Common myeloid progenitor, CD34-positive (primary cell): ENCODE results near the gene IFT80.
"Not testable (repeated sequence)": the region's sequence is repeated elsewhere in the genome, so short reads cannot be mapped to it uniquely, and the experiment has no call there.

Experiments
- CTCF ChIA-PET: fragments of 350-600 bp; sonication (Branson Sonifier 250); formaldehyde crosslinking; loops from one replicate; lab custom pipeline; 2021; ENCODE audit warnings: antibody characterized with exemption; lab: Charles Lee
- POLR2A ChIA-PET: fragments of 350-600 bp; sonication (Branson Sonifier 250); formaldehyde crosslinking; loops from one replicate; lab custom pipeline; 2021; ENCODE audit warnings: antibody characterized with exemption; lab: Charles Lee
- DNase-seq, 3 donors: peaks; one replicate each; pipeline versions ENCODE4 v3.0.0 to v3.0.0-alpha.2; 2013
- H3K27ac ChIP-seq, 2 experiments: 1 replicate in 1 of 2; 2 replicates in 1 of 2; pipeline ENCODE4 v1.7.0; 2013; ENCODE audit warnings: inconsistent platforms in 2 of 2, low read length in 2 of 2, mild to moderate bottlenecking in 2 of 2, low read depth in 1 of 2, moderate library complexity in 1 of 2; ENCODE audit not compliant: severe bottlenecking in 2 of 2, insufficient read depth in 1 of 2, poor library complexity in 1 of 2
- H3K27me3 ChIP-seq, 5 experiments: replicated peaks in 2 of 5; 1 replicate in 3 of 5; 2 replicates in 2 of 5; pipeline versions ENCODE4 v1.6.1 to v1.7.0; 2013; ENCODE audit warnings: low read length in 4 of 5, mild to moderate bottlenecking in 2 of 5, moderate library complexity in 2 of 5, inconsistent platforms in 1 of 5; ENCODE audit not compliant: insufficient read depth in 5 of 5, control insufficient read depth in 4 of 5
- H3K36me3 ChIP-seq, 4 experiments: 1 replicate in 2 of 4; 2 replicates in 2 of 4; pipeline versions ENCODE4 v1.6.1 to v1.7.0; 2013; ENCODE audit warnings: low read length in 3 of 4, control low read depth in 1 of 4, mild to moderate bottlenecking in 1 of 4; ENCODE audit not compliant: control insufficient read depth in 4 of 4, insufficient read depth in 4 of 4
- H3K4me1 ChIP-seq, 4 experiments: 1 replicate in 3 of 4; 2 replicates in 1 of 4; pipeline versions ENCODE4 v1.6.1 to v1.7.1; 2013; ENCODE audit warnings: low read length in 3 of 4, mild to moderate bottlenecking in 3 of 4, control low read depth in 1 of 4, inconsistent platforms in 1 of 4, moderate library complexity in 1 of 4; ENCODE audit not compliant: control insufficient read depth in 4 of 4, insufficient read depth in 4 of 4; ENCODE audit errors: control extremely low read depth in 1 of 4
- H3K4me3 ChIP-seq, 7 experiments: 1 replicate in 4 of 7; 2 replicates in 3 of 7; pipeline versions ENCODE4 v1.5.1 to v1.7.0; 2013; ENCODE audit warnings: mild to moderate bottlenecking in 7 of 7, low read length in 6 of 7, moderate library complexity in 6 of 7, inconsistent platforms in 2 of 7, low read depth in 2 of 7, control low read depth in 1 of 7; ENCODE audit not compliant: insufficient read depth in 4 of 7, control insufficient read depth in 1 of 7; ENCODE audit errors: extremely low read depth in 1 of 7
- H3K9me3 ChIP-seq, 5 experiments: 1 replicate in 4 of 5; 2 replicates in 1 of 5; pipeline versions ENCODE4 v1.6.1 to v1.7.1; 2013; ENCODE audit warnings: low read length in 4 of 5, mild to moderate bottlenecking in 2 of 5, inconsistent platforms in 1 of 5, low read depth in 1 of 5, moderate library complexity in 1 of 5; ENCODE audit not compliant: control insufficient read depth in 4 of 5, insufficient read depth in 2 of 5; ENCODE audit errors: control extremely low read depth in 1 of 5
- WGBS: methylation state at CpG from one replicate; pipeline ENCODE4 v1.1.5; 2013; ENCODE audit not compliant: insufficient coverage; 5-methylcytosine and 5-hydroxymethylcytosine counted together

IFT80 gene

DNA sequence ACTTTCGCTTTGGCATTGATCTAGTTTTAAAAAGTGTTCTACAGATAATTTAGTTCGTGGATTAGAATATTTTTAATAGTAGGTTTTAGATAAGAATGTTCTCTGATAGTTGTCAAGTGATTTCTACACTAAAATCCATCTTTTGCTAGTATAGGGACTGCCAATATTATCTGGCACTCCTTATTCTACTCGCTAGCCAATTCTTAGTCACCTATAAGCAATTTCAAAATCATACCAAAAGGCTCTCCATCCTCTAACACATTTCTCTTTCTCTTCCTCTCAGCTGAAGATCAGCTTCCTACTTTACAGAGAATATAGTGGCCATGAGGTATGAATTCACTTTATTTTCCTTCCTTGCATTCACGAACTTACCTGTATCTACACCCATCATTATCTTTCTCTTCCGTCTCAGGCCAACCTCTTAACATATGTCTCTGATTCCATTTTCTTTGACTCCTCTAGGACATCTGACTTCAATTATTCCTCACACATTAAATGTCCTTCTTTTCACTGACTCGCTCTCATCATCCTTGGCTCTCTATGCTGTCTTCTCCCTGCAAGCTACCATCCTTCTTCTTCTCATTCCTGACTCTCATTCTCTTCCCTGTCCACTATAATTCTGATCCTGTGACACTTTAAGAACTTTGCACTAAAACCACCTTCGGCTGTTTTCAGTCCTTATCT, 138.3 kb downstream of the IFT80 start:
- Histone ChIP-seq H3K27ac (no peak overlapping the region), H3K36me3 (peaks cover 0 to 3% (median 0%) of the 10 kb centered on the region in 4 experiments), H3K4me1 (peaks cover 0 to 5% (median 0%) of the 10 kb centered on the region in 4 experiments), H3K4me3 (peak overlapping the region in 2 of 7 experiments; percentile 57 to 69), H3K27me3 (no peaks in the 10 kb centered on the region), H3K9me3 (no peaks in the 10 kb centered on the region)
- 88% methylated on average over 4 of the region's 7 CpGs for WGBS
- POLR2A ChIA-PET, result no interaction called here
- CTCF ChIA-PET, result interaction anchor here (0.6 to 1.5 kb wide), 2 partner anchors 88 to 98 kb away, joined by 3 read pairs; no protein-coding TSS in a partner anchor
- peak in 1 of 3 donors; percentile 13 for DNase-seq

DNA sequence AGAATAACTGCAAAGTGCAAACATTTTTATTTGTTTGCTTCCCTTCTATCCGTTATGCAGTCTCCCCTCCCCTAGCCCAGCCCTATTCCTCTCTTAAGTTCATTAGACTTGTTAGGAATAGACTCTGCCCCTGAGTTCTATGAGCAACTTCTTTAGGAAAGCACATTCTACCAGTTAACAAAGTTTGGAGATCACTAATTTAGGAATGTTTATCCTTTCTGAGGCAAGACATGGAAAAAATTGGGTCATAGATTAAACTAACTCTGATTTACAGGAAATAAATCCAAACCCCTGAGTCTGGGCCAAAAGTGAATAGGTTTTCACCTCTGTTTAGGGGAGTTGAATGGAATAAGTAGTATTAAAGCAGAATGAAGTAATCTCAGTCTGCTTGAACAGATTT, 139.4 kb downstream of the IFT80 start:
- H3K36me3 ChIP-seq, result peaks cover 0 to 3% (median 0%) of the 10 kb centered on the region in 4 experiments
- no peak overlapping the region for H3K4me3 ChIP-seq
- 100% methylated on average over 1 of the region's 1 CpG for WGBS
- POLR2A ChIA-PET, result no interaction called here
- DNase-seq, result no peak
- no peak overlapping the region for H3K27ac ChIP-seq
- H3K9me3 ChIP-seq, result no peaks in the 10 kb centered on the region
- CTCF ChIA-PET, result no interaction called here
- H3K27me3 ChIP-seq, result no peaks in the 10 kb centered on the region
- peaks cover 0 to 5% (median 0%) of the 10 kb centered on the region in 4 experiments for H3K4me1 ChIP-seq

DNA sequence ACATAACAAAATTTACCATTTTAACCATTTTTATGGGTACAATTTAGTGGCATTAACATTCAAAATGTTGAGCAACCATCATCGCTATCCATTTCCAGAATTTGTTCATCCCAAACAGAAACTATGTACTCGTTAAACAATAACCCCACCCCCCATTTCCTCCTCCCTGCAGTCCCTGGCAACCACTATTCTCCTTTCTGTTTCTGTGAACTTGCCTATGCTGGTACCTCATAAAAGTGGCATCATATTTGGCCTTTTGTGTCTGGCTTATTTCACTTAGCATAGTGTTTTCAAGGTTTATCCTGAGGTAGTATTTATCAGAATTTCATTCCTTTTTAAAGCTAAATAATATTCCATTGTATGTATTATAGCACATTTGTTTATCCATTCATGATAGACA, 141.4 kb downstream of the IFT80 start:
- no peaks in the 10 kb centered on the region for H3K27me3 ChIP-seq
- ChIA-PET POLR2A (no interaction called here), CTCF (no interaction called here)
- H3K4me3 ChIP-seq, result no peak overlapping the region
- H3K27ac ChIP-seq, result no peak overlapping the region
- H3K9me3 ChIP-seq, result no peaks in the 10 kb centered on the region
- peaks cover 0 to 5% (median 0%) of the 10 kb centered on the region in 4 experiments for H3K4me1 ChIP-seq
- 80% methylated on average over 2 of the region's 2 CpGs for WGBS
- no peak for DNase-seq
- H3K36me3 ChIP-seq, result peaks cover 0 to 3% (median 0%) of the 10 kb centered on the region in 4 experiments

DNA sequence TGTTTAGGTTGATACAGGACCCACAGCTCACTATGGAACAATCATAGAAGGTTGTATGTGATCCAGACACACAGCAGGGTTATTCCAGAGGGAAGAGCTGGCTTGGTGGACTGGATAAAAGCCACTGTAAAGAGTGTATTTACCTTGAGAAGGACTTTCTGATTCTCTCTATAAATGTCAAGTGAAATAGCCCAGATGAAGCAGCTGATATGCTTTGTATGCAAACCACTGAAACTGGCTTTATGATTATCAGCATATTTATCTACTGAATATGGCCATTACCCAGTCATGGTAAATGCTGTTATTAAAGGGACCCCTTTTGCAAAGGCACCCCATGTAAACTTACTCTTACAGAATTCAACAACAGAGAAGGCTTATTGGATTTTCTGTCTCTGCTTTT, 145.7 kb downstream of the IFT80 start:
- Histone ChIP-seq H3K36me3 (peaks cover 0 to under 1% (median 0%) of the 10 kb centered on the region in 4 experiments), H3K27me3 (no peaks in the 10 kb centered on the region), H3K9me3 (no peaks in the 10 kb centered on the region), H3K27ac (no peak overlapping the region), H3K4me3 (no peak overlapping the region), H3K4me1 (no peaks in the 10 kb centered on the region)
- ChIA-PET POLR2A (no interaction called here), CTCF (interaction anchor here (1.0 kb wide), 1 partner anchor 14 kb away, joined by 3 read pairs; no protein-coding TSS in a partner anchor)
- DNase-seq, result no peak

DNA sequence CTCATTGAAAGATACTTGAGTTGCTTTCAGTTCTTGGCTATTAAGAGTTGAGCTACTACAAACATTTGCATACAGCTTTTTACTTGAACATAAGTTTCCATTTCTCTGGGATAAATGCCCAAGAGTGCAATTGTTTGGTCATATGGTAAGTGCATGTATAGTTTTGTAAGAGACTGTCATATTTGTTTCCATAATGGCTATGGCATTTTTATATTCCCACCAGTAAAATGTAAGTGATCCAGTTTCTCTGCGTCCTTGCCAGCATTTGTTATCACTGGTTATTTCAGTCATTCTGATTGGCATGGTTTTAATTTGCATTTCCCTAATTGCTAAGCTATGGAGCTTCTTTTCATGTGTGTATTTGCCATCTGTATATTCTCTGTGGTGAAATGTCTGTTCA, 151.3 kb downstream of the IFT80 start:
- Histone ChIP-seq H3K36me3 (no peaks in the 10 kb centered on the region), H3K27ac (no peak overlapping the region), H3K27me3 (no peaks in the 10 kb centered on the region), H3K4me1 (no peaks in the 10 kb centered on the region), H3K4me3 (no peak overlapping the region), H3K9me3 (peaks cover 0 to 9% (median 2%) of the 10 kb centered on the region in 5 experiments)
- ChIA-PET POLR2A (no interaction called here), CTCF (interaction anchor here (1.9 kb wide), 1 partner anchor 11 kb away, joined by 6 read pairs; no protein-coding TSS in a partner anchor)
- no CpG with 5 or more reads among the region's 1 CpG for whole genome bisulfite sequencing
- DNase-seq, result no peak

- DNase-seq, result no peak
- Histone ChIP-seq H3K36me3 (no peaks in the 10 kb centered on the region), H3K27me3 (no peaks in the 10 kb centered on the region), H3K4me1 (no peaks in the 10 kb centered on the region), H3K4me3 (no peak overlapping the region), H3K9me3 (peaks cover 0 to 13% (median 2%) of the 10 kb centered on the region in 5 experiments), H3K27ac (no peak overlapping the region)
- ChIA-PET POLR2A (no interaction called here), CTCF (no interaction called here)
- WGBS, result 98% methylated on average over 8 of the region's 9 CpGs
Measured at GRCh38 chr3:160245261-160245800, 153.7 kb downstream of the IFT80 start.

- CTCF ChIA-PET, result interaction anchor here (1.3 kb wide), 1 partner anchor 80 kb away, joined by 3 read pairs; no protein-coding TSS in a partner anchor
Measured at GRCh38 chr3:160240719-160241118, 158.3 kb downstream of the IFT80 start.

More at GRCh38 chr3:160240719-160241118, 158.3 kb downstream of the IFT80 start:
- POLR2A ChIA-PET, H3K4me1 ChIP-seq, H3K36me3 ChIP-seq, DNase-seq, H3K4me3 ChIP-seq, H3K27me3 ChIP-seq, H3K27ac ChIP-seq: not testable (repeated sequence)
- H3K9me3 ChIP-seq, result peaks cover 0 to 16% (median 2%) of the 10 kb centered on the region in 5 experiments
- WGBS, result 100% methylated on average over 4 of the region's 6 CpGs
